ENCODE results near the gene JAM3. TPM values are rescaled to one million over a fixed set of nuclear protein-coding genes. Genes with fewer than 3 reads are reported as not detected.

Gene JAM3
- 100 to 1,000 TPM in 1 of 2 donors, 10 to 100 TPM in 1; 21.3 to 157 TPM for total RNA-seq

GRCh38 chr11:134068829-134069425 lies at the start of gene JAM3:
JAM3 (plus strand) TSS chr11:134069072; CDS start chr11:134069084, 12 bp downstream.
- H3K9me3 ChIP-seq: no peaks in the 10 kb centered on the region
- TF ChIP-seq POLR2AphosphoS5 (IDR thresholded peaks at IDR 0.05): peak; percentile 71
- peak; percentile 75 for TF ChIP-seq POLR2A (IDR thresholded peaks at IDR 0.05)
- TF ChIP-seq CTCF (IDR thresholded peaks at IDR 0.05): no peak
- peak within 1 kb of the TSS; percentile 77 to 82 for H3K27ac ChIP-seq
- H3K4me1 ChIP-seq (replicated peaks): no peaks in the 10 kb centered on the region
- WGBS: 1% methylated on average over 36 of the region's 57 CpGs
- H3K4me3 ChIP-seq: peak within 1 kb of the TSS; percentile 63 to 65
- H3K36me3 ChIP-seq: no peaks in the 10 kb centered on the region
- no peaks in the 10 kb centered on the region for H3K27me3 ChIP-seq (replicated peaks; ENCODE audit: insufficient read depth)
- intact Hi-C loops (cut with DNase I): loop anchor here (5.0 kb wide), 1 partner anchor 53 kb away; no protein-coding TSS in a partner anchor
- DNase-seq (ENCODE audit: low spot score): peak; percentile 90

- Histone ChIP-seq H3K27ac (no peak overlapping the region), H3K27me3 (replicated peaks; ENCODE audit: insufficient read depth) (no peaks in the 10 kb centered on the region), H3K4me3 (no peak overlapping the region), H3K36me3 (no peaks in the 10 kb centered on the region), H3K9me3 (no peaks in the 10 kb centered on the region), H3K4me1 (replicated peaks) (no peaks in the 10 kb centered on the region)
- no peak for DNase-seq (ENCODE audit: low spot score)
- WGBS: 65% methylated on average over 7 of the region's 7 CpGs
- intact Hi-C loops (cut with DNase I): no loop called here
- TF ChIP-seq POLR2AphosphoS5 (IDR thresholded peaks at IDR 0.05) (no peak), POLR2A (IDR thresholded peaks at IDR 0.05) (no peak), CTCF (IDR thresholded peaks at IDR 0.05) (no peak)
Observed at GRCh38 chr11:134019500-134019899, 49.4 kb upstream of the JAM3 start.

GRCh38 chr11:134020598-134020997 lies 48.3 kb upstream of the JAM3 start:
- intact Hi-C loops (cut with DNase I): no loop called here
- no peaks in the 10 kb centered on the region for H3K36me3 ChIP-seq
- H3K4me3 ChIP-seq: no peak overlapping the region
- no peak overlapping the region for H3K27ac ChIP-seq
- no peak for TF ChIP-seq POLR2AphosphoS5 (IDR thresholded peaks at IDR 0.05)
- no peak for TF ChIP-seq CTCF (IDR thresholded peaks at IDR 0.05)
- no peak for TF ChIP-seq POLR2A (IDR thresholded peaks at IDR 0.05)
- no peak for DNase-seq (ENCODE audit: low spot score)
- H3K4me1 ChIP-seq (replicated peaks): no peaks in the 10 kb centered on the region
- H3K9me3 ChIP-seq: no peaks in the 10 kb centered on the region
- WGBS: 89% methylated on average over 13 of the region's 13 CpGs
- H3K27me3 ChIP-seq (replicated peaks; ENCODE audit: insufficient read depth): peaks cover 3% of the 10 kb centered on the region

- WGBS: 89% methylated on average over 7 of the region's 7 CpGs
- Histone ChIP-seq H3K27me3 (replicated peaks; ENCODE audit: insufficient read depth) (peaks cover 3% of the 10 kb centered on the region), H3K36me3 (no peaks in the 10 kb centered on the region), H3K4me3 (no peak overlapping the region), H3K4me1 (replicated peaks) (no peaks in the 10 kb centered on the region), H3K9me3 (no peaks in the 10 kb centered on the region), H3K27ac (no peak overlapping the region)
- intact Hi-C loops (cut with DNase I): no loop called here
- no peak for TF ChIP-seq POLR2AphosphoS5 (IDR thresholded peaks at IDR 0.05)
- no peak for TF ChIP-seq CTCF (IDR thresholded peaks at IDR 0.05)
- TF ChIP-seq POLR2A (IDR thresholded peaks at IDR 0.05): no peak
- DNase-seq (ENCODE audit: low spot score): no peak
Observed at GRCh38 chr11:134021326-134021725, 47.5 kb upstream of the JAM3 start.

- 52% methylated on average over 9 of the region's 9 CpGs for WGBS
- peaks cover 6% of the 10 kb centered on the region for H3K27me3 ChIP-seq (replicated peaks; ENCODE audit: insufficient read depth)
Observed at GRCh38 chr11:134022748-134023147, 46.1 kb upstream of the JAM3 start.

More at GRCh38 chr11:134022748-134023147, 46.1 kb upstream of the JAM3 start:
- intact Hi-C loops (cut with DNase I): no loop called here
- TF ChIP-seq POLR2AphosphoS5 (IDR thresholded peaks at IDR 0.05) (no peak), CTCF (IDR thresholded peaks at IDR 0.05) (no peak), POLR2A (IDR thresholded peaks at IDR 0.05) (no peak)
- no peak overlapping the region for H3K27ac ChIP-seq
- H3K4me1 ChIP-seq (replicated peaks): no peaks in the 10 kb centered on the region
- no peaks in the 10 kb centered on the region for H3K9me3 ChIP-seq
- H3K4me3 ChIP-seq: no peak overlapping the region
- H3K36me3 ChIP-seq: no peaks in the 10 kb centered on the region
- DNase-seq (ENCODE audit: low spot score): no peak

Measured in prostate gland (tissue), 2 donors.